GM19351 (cell line): ENCODE measurements around the gene COX4I1.
"Not testable (repeated sequence)": the region's sequence is repeated elsewhere in the genome, so short reads cannot be mapped to it uniquely, and the experiment has no call there.

ENCODE experiments used
- ATAC-seq: cut with Tn5 transposase; IDR thresholded peaks from one replicate; pipeline ENCODE4 v1.9.1; 2021; ENCODE audit warnings: mild to moderate bottlenecking, moderate library complexity; ENCODE audit not compliant: unreplicated experiment

Gene COX4I1

DNA sequence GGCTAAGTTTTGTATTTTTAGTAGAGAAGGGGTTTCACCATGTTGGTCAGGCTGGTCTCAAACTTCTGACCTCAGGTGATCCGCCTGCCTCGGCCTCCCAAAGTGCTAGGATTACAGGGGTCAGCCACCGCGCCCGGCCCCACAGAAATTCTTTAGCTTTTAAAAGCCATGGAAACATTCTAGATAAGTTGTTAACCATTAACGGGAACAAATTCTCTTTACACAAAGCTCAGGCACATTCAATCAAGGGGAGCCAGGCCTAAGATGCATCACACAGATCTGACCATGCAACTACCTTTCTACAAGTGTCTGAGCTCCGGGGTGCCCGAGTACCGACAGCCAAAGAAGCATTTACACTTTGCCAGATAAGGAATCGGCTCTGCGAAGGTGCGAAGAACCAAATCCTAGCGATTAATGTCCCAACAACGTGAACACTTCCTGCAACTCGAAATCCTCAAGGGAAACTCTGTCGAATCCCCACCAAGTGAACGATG, 1.2 kb upstream of the COX4I1 start:
- ATAC-seq: no peak

DNA sequence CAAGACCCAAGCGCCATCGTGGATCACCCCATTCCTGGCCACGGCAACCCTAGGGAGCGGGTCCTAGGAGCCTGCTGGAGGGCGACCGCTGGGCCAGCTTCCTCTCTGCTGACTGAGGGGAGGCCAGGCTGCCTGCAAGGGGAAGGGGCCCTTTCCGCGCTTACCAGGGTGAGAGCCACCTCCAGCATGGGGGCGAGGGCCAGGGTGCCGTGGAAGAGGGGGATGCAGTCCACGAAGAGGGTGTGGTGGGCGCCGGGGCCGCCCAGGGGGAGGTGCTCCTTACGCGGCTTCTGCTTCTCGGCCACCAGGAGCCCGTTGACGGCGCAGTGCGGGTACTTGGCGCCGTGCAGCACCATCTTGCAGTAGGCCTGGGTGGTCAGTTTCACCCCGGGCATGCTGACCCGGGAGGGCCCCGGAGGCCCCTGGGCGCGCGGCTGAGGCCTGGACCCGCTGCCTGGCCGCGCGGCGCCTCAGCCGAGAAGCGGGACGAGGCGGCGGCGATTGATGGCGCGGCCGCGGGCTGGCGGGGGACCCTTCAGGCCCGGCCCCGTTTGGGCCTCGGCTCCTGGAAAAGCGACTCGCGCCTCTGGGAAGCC, 496 bp upstream of the COX4I1 start:
- ATAC-seq: peak; percentile 31

DNA sequence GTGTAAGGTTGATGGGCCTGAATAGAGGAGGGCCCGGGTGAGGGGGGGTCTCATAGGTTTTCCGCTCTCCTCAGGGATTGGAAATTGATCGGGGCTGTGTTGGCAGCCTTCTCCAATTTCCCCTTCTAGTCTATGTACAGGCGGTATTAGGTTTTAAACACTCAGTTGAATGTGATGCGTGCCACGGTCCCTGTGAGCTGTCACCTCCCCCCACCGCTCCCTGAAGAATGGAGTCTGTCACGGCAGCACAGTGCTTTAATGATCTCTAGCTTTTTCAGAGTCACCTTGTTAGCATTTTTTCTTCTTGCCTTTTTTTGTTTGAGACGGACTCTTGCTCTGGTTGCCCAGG, 800 bp downstream of the COX4I1 start:
- peak; percentile 21 for ATAC-seq

DNA sequence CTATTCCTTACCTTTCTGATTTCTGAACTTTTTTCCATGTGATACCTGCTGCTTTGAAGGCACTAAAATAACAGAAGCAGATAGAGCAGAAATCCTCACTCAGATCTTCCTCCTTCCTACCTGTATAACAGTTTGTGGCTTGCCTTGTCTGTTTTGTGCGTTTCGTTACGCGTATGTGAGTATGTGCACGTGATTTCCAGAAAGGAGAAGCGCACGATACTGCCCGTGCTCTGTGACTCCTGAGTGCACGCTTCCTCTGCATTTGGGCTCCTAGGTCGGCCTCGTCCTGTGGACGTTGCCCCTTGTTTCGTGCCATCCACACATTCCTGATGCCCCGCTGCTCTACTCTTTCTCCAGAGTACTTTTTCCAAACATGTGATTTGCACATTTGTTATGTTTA, 4.1 kb downstream of the COX4I1 start:
- no peak for ATAC-seq

DNA sequence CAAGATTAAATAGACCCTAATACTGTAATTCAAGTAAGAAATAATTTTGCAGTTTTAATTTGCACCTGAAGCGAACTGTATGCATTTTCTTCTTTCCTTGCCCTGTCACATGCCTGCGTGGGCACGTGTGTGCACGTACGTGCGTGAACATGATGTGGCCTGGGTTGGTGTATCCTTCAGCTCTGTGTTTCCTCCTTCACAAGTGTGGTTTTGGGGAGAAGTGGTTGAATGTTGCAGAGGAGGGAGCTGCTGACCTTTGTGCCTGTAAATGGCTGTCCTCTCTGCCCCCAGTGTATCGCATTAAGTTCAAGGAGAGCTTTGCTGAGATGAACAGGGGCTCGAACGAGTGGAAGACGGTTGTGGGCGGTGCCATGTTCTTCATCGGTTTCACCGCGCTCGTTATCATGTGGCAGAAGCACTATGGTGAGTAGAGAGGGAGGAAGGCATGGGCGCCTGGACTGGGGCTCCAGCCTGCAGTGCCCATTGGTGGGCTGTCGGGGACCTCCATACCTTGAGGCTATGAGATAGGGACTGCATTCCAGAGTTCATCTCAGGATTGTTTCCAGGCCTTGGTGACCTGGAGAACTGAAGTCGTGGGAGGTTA, 6.0 kb downstream of the COX4I1 start:
- no peak for ATAC-seq

DNA sequence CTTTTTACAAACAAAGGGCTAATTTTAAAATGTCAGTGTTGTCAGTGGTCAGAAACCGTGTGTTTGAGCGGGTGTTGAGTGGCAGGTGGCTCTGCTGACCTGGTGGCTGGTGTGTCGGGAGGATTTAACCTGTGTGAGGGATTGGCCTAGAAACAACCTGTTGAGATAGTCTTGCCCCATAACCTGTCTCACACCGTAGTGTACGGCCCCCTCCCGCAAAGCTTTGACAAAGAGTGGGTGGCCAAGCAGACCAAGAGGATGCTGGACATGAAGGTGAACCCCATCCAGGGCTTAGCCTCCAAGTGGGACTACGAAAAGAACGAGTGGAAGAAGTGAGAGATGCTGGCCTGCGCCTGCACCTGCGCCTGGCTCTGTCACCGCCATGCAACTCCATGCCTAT, 7.0 kb downstream of the COX4I1 start:
- no peak for ATAC-seq

DNA sequence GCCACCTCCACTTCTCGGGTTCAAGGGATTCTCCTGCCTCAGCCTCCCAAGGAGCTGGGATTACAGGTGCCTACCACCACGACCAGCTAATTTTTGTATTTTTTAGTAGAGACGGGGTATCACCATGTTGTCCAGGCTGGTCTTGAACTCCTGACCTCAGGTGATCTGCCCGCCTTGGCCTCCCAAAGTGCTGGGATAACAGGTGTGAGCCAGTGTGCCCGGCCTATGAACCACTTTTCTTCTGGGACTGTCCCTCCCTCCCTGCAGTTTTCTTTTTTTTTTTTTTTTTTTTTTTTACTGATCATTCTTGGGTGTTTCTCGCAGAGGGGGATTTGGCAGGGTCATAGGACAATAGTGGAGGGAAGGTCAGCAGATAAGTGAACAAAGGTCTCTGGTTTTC, 7.8 kb downstream of the COX4I1 start:
- not testable (repeated sequence) for ATAC-seq

DNA sequence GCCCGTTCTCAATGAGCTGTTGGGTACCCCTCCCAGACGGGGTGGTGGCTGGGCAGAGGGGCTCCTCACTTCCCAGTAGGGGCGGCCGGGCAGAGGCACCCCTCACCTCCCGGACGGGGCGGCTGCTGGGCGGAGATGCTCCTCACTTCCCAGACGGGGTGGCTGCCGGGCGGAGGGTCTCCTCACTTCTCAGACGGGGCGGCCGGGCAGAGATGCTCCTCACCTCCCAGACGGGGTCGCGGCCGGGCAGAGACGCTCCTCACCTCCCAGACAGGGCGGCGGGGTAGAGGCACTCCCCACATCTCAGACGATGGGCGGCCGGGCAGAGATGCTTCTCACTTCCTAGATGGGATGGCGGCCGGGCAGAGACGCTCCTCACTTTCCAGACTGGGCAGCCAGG, 8.6 kb downstream of the COX4I1 start:
- not testable (repeated sequence) for ATAC-seq

DNA sequence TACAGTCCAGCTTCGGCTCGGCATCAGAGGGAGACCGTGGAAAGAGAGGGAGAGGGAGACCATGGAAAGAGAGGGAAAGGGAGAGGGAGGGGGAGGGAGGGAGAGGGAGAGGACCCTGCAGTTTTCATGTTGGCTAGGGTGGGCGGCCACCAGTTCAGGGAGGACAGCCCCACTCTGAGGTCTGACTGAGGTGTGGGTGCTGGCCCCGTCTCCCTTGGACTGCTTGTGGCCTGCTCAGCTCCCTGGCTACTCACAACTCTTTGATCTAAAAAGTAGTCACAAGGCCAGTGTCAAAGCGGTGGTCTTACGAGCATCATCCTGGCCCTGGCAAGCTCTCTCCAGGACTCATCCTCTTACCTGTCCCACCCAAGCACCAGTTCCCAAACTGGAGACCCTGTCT, 9.4 kb downstream of the COX4I1 start:
- no peak for ATAC-seq

DNA sequence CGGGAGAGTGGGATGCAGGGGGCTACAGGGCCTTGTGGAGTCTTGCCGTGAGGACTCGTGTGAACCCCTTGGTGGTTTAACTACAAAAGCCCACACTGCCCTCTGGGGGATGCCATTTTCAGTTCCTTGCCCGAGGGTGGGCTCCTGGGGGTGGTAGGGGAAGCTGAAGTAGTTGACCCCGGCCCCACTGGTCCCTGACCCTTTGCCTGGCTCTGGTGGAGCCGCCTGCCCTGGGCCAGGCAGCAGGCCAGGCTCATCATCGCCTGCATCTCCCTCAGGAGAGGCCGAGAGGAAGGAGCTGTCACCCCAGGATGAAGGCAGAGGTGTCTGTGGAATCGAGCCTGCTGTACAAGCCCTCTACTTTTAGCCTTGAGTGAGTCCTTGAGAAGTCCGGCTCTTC, 10.2 kb downstream of the COX4I1 start:
- no peak for ATAC-seq

DNA sequence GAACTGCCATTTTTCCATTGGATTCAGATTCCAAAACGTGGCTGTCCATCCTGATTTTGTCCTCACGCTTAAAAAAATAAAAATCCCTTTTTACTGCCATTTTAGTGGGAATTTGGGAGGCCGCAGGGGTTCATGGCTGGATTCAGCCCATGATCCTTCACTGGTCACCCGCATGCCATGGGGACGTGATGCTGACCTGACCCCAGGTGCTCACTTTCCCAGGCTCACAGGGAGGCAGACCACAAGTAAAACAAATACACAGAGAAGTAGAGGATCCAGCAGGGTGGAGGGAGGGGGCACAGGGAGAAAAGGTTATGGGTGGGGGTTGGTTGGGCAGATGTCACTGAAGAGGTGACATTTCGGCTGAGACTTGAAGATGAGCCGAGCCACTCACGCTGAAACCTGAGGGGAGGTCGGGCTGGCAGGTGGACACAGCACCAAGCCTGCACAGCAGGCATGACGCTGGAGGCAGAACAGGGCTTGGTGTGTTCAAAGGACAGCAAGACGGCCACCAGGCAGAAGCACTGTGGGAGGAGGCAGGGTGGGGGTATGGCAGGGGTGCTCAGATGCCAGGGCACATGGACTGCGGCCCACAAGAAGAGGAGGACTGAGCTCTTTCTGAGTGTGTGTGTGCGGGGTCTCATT, 10.7 kb downstream of the COX4I1 start:
- no peak for ATAC-seq

DNA sequence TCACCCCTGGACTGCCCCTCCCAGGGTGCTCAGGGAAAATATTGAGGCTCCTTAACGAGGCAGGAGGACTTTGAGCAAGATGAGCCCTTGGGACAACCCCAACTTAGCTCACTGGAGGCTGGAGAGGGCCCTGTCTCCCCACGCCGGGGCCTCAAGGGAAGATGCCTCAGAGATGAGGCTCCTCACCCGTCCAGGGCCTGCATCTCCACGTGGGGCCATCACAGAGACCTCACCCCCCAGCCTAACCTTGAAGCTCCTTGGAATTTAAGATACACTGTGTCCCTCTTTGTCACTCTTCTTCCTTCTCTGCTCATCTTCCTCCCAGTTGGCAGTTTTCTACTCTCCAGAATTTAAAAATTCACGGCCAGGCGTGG, 11.2 kb downstream of the COX4I1 start:
- ATAC-seq: no peak

DNA sequence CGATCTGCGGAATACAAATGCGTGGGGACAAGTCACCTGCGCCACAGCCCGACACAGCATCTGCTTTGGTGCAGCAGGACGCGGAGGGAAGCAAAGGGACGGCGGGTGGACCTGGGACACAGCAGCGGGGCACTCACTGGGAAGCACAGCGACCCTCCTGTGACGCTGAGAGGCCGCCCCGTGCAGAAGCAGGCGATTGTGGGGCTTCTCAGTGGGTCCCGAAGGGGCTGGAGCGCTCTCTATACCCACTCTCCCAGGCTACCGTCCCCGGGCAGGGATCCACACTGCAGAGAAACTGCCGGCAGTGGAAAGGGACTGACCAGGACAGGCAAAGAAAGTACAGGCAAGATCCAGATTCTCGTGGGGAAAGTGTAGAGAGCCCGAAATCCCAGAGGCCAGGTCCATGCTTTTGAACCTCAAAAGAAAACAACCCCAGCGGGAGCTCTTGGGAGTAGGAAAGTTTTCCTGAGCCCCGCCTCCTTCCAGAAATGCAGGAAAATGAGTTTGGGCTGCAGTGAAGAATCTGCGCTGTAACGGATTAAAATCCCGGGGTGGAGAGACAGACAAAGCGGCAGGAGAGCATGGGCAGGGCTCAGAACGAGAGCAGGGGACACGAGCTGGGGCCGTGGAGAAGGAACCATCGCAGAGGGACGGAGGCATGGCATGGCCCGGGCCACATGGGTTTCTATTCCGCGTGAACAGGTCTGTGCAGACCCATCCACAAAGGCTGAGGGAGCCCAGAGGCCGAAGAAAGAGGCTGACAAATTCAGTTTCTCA, 12.7 kb downstream of the COX4I1 start:
- no peak for ATAC-seq

DNA sequence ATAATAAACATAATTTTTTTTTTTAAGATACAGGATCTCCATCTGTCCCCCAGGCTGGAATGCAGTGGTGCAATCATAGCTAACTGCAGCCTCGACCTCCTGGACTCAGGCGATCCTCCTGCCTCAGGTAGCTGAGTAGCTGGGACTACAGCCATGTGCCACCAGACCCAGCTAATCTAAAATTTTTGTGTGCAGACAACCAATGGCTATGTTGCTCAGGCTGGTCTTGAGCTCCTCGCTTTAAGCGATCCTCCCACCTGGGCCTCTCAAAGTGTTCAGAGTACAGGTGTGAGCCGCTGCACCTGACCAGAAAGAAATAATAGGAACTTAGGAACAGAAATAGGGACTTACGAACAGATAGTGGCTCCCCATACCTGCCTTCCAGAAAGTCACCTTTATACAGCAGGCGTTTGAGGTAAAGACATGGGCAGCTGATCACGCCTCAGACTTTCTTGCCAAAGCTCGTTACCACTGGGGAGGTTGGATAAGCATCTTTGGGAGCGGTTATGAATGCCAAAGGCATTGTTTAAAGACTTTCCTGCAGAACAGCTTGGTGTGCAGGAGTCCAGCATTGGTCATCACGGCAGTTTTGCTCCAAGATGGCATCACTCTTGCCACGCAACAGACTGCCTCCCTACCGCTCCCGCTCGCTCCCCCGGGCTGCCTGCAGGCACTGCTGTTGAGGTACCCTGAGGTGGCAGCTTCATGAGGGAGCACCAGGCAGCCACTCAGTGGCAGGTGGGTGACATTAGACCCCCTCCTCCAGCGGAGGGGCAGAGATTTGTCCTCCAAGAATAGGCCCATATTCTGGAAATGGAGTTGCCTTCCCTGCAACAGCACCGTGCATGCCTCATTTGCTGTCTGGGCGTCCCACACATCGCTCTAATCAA, 13.6 kb downstream of the COX4I1 start:
- ATAC-seq: no peak

DNA sequence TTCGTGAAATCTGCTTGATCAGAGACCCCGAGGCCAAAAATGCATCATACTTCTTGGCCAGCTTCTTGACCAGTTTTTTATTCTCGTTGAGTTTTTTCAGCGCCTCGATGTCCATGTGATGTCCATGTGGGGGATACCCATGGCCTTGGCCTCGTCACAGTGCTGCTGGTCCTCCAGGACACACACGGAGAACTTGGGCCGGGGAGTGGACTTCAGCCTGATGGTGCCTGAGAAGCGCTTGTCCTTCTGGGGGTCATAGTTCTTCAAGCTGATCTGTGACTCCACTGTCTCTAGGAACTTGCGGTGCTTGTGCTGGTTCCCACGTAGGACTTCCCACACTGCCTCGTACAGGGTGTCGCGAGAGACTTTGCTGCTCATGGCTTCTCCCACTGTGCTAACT, 16.7 kb downstream of the COX4I1 start:
- ATAC-seq: no peak

DNA sequence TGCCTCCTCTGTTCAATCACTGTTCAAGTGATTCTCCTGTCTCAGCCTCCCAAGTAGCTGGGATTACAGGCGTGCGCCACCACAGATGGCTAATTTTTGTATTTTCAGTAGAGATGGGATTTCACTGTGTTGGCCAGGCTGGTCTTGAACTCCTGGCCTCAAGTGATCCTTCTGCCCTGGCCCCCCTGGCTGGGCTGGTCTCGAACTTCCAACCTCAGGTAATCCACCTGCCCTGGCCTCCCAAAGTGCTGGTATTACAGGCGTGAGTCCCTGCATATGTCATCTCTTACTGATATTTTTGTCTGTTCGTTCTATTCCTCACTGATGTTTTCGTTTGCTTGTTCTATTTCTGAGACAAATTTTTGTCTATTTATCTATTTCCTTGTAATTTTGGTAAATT, 17.7 kb downstream of the COX4I1 start:
- not testable (repeated sequence) for ATAC-seq

DNA sequence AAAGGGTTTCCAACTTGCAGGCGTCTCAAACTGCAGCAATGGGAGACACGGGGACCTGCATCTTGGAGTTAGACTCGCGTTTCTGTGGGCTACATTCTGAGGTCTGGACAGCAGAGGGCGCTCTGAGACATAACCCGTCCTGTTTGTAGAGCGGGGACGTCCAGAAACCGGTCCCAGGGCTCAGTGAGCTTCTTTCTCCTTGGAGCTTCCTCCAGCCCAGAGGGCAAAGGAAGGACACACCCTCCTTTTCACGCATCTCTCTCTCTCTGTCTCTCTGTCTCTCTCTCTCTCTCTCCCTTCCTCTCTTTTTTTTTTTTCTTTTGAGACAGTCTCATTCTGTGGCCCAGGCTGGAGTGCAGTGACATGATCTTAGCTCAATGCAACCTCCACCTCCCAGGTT, 19.8 kb downstream of the COX4I1 start:
- ATAC-seq: no peak

DNA sequence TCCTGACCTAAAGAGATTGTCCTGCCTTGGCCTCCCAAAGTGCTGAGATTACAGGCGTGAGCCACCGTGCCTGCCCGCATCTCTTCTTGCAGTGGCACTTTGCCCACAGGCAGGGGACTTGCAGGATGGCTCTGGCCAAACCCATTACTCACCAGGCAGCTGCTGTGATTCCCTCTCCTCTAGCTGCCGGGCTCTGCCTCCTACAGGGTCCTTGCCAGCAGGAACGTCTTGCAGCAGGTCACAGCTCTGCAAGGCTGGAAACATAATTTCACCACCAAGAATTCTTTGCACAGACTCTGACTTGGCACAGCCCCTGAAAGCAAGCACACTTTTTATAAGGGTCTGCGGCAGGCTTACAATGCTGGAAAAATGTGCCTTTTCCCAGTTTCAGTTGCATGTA, 20.3 kb downstream of the COX4I1 start:
- ATAC-seq: no peak

DNA sequence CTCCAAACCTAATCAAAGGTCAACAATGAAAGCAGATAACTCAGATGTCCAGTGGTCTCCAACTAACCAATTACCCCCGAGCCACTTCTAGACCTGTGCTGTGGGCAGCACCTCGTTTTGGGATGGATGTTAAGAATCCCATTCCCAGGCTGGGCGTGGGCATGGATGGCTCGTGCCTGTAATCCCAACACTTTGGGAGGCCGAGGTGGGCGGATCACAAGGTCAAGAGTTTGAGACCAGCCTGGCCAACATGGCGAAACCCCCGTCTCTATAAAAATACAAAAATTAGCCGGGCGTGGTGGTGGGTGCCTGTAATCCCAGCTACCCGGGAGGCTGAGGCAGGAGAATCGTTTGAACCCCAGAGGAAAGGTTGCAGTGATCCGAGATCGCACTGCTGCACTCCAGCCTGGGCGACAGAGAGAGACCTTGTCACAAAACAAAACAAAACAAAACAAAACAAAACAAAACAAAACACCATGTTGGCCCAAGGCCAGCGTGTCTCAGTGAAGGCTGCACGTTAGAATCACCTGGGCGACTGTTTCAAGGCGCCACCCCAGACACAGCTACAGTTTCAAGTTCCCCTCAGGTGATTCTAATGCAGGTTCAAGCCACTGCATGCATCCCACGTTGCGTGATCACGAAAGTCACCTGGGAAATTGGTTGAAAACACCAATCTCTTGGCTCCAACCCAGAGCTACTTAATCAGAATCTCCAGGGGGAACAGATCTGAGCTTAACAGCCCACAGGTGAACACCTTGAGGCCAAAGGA, 21.3 kb downstream of the COX4I1 start:
- ATAC-seq: no peak
